Activated naive CD4-positive, alpha-beta T cell (primary cell): Measurements from ENCODE around the gene ZBTB9.
"Not testable (repeated sequence)": the region's sequence is repeated elsewhere in the genome, so short reads cannot be mapped to it uniquely, and the experiment has no call there.

Experiments
- DNase-seq, 4 experiments: peaks; one replicate each; lab custom pipeline; 2025; lab: John Stamatoyannopoulos, UW

The ZBTB9 gene

DNA sequence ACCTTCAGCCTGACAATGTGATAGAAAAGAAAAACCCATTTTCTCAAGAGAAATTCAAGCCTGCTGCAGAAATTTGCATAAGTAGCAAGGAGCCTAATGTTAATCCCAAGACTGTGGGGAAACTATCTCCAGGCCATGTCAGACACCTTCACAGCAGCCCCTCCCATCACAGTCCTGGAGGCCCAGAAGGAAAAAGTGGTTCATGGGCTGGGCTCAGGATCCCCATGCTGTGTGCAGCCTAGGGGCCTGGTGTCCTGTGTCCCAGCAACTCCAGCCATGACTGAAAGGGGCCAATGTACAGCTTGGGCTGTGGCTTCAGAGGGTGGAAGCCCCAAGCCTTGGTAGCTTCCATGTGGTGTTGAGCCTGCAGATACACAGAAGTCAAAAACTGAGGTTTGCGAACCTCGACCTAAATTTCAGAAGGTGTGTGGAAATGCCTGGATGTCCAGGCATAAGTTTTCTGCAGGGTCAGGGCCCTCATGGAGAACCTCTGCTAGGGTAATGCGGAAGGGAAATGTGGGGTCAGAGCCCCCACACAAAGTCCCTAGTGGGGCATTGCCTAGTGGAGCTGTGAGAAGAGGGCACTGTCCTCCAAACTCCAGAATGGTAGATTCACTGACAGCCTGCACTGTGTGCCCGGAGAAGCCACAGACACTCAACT is 11.8 kb downstream of the ZBTB9 start:
- DNase-seq, result no peak

GRCh38 chr6:33467091-33467490 is 12.7 kb downstream of the ZBTB9 start:
- no peak for DNase-seq

DNA sequence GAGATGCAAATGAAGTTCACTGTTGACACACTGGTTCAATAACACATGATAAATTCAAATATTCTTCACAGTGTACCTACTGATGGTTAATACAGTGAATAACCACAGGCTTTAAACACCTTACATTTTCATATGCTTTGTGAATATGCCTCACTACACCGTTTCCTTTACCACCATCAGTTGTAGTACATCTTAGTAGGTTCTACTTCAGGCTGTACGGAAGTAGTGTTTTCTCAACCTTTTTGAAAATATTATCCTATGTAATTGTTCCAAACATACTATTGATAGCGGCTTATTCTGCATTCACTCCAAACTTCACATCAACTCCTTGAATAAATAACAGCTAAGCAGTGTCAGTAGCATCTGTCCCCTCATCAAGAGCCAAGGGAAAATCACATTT is 15.3 kb downstream of the ZBTB9 start:
- no peak for DNase-seq

- no peak for DNase-seq
Observed at GRCh38 chr6:33477864-33478263, 23.5 kb downstream of the ZBTB9 start.

- no peak for DNase-seq
Observed at GRCh38 chr6:33481192-33481591, 26.8 kb downstream of the ZBTB9 start.

DNA sequence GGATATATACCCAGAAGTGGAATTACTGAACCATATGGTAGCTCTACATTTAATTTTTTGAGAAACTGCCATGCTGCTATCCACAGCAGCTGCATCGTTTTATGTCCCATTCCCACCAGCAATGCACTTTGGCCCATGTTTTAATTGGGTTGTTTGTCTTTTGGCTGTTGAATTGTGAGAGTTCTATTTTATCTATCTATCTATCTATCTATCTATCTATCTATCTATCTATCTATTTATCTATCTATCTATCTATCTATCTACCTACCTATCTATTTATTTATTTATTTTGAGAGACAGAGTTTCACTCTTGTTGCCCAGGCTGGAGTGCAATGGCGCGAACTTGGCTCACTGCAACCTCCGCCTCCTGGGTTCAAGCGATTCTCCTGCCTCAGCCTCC is 28.2 kb downstream of the ZBTB9 start:
- not testable (repeated sequence) for DNase-seq

DNA sequence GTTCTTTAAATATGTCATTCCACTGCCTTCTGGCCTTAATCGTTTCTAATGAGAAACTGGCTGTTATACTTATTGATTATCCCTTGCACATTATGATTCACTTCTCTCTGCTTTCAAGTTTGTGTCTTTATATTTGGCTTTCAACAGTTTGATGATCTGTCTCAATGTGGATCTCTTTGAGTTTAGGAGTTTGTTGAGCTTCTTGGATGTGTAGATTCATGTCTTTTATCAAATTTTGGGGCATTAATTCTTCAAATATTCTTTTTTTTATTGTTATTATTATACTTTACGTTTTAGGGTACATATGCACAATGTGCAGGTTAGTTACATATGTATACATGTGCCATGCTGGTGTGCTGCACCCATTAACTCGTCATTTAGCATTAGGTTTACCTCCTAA is 29.3 kb downstream of the ZBTB9 start:
- DNase-seq, result no peak

DNA sequence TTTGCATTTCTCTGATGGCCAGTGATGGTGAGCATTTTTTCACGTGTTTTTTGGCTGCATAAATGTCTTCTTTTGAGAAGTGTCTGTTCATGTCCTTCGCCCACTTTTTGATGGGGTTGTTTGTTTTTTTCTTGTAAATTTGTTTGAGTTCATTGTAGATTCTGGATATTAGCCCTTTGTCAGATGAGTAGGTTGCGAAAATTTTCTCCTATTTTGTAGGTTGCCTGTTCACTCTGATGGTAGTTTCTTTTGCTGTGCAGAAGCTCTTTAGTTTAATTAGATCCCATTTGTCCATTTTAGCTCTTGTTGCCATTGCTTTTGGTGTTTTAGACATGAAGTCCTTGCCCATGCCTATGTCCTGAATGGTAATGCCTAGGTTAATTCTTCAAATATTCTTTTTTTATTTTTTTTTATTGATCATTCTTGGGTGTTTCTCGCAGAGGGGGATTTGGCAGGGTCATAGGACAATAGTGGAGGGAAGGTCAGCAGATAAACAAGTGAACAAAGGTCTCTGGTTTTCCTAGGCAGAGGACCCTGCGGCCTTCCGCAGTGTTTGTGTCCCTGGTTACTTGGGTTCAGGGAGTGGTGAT is 30.4 kb downstream of the ZBTB9 start:
- DNase-seq, result not testable (repeated sequence)

DNA sequence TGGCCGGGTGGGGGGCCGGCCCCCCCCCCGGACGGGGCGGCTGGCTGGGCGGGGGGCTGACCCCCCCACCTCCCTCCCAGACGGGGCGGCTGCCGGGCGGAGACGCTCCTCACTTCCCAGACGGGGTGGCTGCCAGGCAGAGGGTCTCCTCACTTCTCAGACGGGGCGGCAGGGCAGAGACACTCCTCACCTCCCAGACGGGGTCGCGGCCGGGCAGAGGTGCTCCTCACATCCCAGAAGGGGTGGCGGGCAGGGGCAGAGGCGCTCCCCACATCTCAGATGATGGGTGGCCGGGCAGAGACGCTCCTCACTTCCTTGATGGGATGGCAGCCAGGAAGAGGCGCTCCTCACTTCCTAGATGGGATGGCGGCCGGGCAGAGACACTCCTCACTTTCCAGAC is 31.3 kb downstream of the ZBTB9 start:
- DNase-seq, result not testable (repeated sequence)

- no peak for DNase-seq
Observed at GRCh38 chr6:33488339-33488738, 34.0 kb downstream of the ZBTB9 start.

GRCh38 chr6:33490198-33490597 is 35.8 kb downstream of the ZBTB9 start:
- no peak for DNase-seq

DNA sequence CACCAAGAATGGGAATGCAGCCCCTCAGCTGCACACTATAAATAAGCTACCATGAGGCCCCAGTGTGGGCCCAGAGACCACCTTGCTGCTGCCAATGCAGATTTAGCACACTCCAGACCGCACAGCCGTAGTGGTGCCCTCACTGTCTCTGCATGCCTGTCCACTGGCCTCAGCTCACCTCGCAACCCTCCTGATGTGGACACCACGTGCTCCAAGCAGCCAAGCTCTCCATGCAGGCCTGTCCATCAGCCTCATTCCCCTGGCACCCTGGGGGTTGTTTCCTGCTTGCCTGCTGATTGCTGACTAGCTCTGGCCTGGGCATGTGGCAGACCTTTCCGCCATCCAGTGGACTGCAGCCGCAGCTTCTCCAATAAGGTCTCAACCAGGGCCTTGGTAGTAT is 36.2 kb downstream of the ZBTB9 start:
- DNase-seq, result no peak

- no peak for DNase-seq
Observed at GRCh38 chr6:33492093-33492492, 37.7 kb downstream of the ZBTB9 start.

DNA sequence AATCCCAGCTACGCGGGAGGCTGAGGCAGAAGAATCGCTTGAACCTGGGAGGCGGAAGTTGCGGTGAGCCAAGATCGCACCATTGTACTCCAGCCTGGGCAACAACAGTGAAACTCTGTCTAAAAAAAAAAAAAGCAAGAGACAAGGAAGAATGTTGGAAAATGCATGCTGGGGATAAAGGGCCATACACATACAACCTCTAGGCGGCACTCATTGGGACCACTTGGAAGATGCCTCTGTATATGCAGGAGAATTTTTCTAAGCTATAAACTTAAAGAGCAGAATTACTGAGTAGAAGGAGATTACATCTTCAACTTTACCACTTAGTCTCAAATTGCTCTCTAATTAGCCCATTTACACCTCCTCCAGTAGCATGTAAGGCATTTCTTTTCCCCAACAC is 42.8 kb downstream of the ZBTB9 start:
- DNase-seq, result no peak

GRCh38 chr6:33502486-33502885 is 48.1 kb downstream of the ZBTB9 start:
- no peak for DNase-seq

GRCh38 chr6:33504486-33504885 is 50.1 kb downstream of the ZBTB9 start:
- no peak for DNase-seq

DNA sequence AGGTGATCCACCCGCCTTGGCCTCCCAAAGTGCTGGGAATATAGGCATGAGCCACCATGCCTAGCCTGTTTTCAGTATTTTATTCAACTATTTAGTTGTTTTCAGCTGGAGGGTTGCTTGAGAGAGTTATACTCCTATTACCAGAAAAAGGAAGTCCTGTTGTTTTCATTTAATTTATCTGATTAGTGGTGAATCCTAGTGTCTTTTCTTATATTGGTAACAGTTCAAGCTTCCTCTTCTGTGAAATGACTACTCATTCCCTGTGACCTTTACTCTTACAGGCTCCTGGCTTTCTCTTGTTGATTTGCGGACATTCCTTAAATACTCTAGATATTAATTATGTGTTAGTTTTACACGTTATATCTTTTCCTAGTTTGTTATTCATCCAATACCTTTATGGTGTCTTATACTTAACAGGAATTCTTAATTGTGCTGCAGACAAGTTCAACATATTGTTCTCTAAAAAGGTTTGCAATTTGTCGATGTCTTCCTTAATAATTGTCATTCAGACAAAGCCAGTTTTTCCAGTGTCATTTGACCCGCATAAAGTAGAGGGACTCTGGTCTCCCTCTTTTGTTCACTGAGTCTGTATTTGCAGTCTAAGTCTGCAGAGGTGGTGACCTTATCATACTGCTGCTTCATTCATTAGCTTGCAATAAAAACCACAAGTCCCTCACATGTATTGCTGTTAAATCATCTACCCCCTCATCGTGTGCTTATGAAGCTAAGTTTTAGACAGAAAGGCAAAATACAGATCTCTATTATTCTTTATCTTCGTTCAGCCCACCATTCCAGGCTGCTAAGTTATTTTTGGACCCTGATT is 51.4 kb downstream of the ZBTB9 start:
- no peak for DNase-seq
